AG10803 (cell line): Measurements from ENCODE around the gene CLVS2.

Experiments used
- DNase-seq: peaks from one replicate; pipeline ENCODE4 v3.0.0; 2010; ENCODE audit warnings: low read depth
- H3K4me3 ChIP-seq: 2 replicates; pipeline ENCODE4 v1.5.1; 2011; ENCODE audit warnings: mild to moderate bottlenecking, low read length, control low read depth
- CTCF ChIP-seq: conservative IDR thresholded peaks from 2 replicates; pipeline ENCODE4 v1.5.1; 2011; ENCODE audit warnings: mild to moderate bottlenecking, low read length, control low read depth, inconsistent platforms

CLVS2 gene

GRCh38 chr6:123044341-123044860 lies 48.4 kb downstream of the CLVS2 start:
- no peak overlapping the region for H3K4me3 ChIP-seq
- TF ChIP-seq CTCF, result no peak
- no peak for DNase-seq

GRCh38 chr6:123053602-123054225 lies 57.7 kb downstream of the CLVS2 start:
- no peak for DNase-seq
- H3K4me3 ChIP-seq, result no peak overlapping the region
- no peak for TF ChIP-seq CTCF

GRCh38 chr6:123055256-123055655 lies 59.2 kb downstream of the CLVS2 start:
- no peak for TF ChIP-seq CTCF
- H3K4me3 ChIP-seq, result no peak overlapping the region
- DNase-seq, result no peak

- TF ChIP-seq CTCF, result no peak
- DNase-seq, result no peak
- no peak overlapping the region for H3K4me3 ChIP-seq
Observed at GRCh38 chr6:123062670-123063069, 66.6 kb downstream of the CLVS2 start.

- H3K4me3 ChIP-seq, result no peak overlapping the region
- TF ChIP-seq CTCF, result no peak
- no peak for DNase-seq
Observed at GRCh38 chr6:123064038-123064437, 68.0 kb downstream of the CLVS2 start.

GRCh38 chr6:123074616-123075015 lies 78.6 kb downstream of the CLVS2 start:
- no peak overlapping the region for H3K4me3 ChIP-seq
- DNase-seq, result no peak
- no peak for TF ChIP-seq CTCF

- H3K4me3 ChIP-seq, result no peak overlapping the region
- no peak for DNase-seq
- TF ChIP-seq CTCF, result no peak
Observed at GRCh38 chr6:123085403-123085802, 89.4 kb downstream of the CLVS2 start.
